Ectodermal cell (in vitro differentiated cells): ENCODE results near the gene ZNF609.

Source experiments
- H3K27ac ChIP-seq: 2 replicates; pipeline ENCODE4 v1.7.0; 2013; ENCODE audit warnings: mild to moderate bottlenecking, low read depth, low read length; ENCODE audit not compliant: insufficient read depth, poor library complexity, severe bottlenecking
- H3K27me3 ChIP-seq: 2 replicates; pipeline ENCODE4 v1.7.0; 2013; ENCODE audit warnings: mild to moderate bottlenecking, low read length; ENCODE audit not compliant: insufficient read depth, control insufficient read depth, poor library complexity, severe bottlenecking
- H3K36me3 ChIP-seq: one replicate; pipeline ENCODE4 v1.7.0; 2013; ENCODE audit warnings: low read length; ENCODE audit not compliant: control insufficient read depth, insufficient read depth
- H3K4me1 ChIP-seq: one replicate; pipeline ENCODE4 v1.7.0; 2013; ENCODE audit warnings: low read length; ENCODE audit not compliant: control insufficient read depth, insufficient read depth
- H3K4me3 ChIP-seq: 2 replicates; pipeline ENCODE4 v1.7.0; 2013; ENCODE audit warnings: low read depth, low read length, control low read depth; ENCODE audit not compliant: insufficient read depth
- H3K9me3 ChIP-seq: 2 replicates; pipeline ENCODE4 v1.7.0; 2013; ENCODE audit warnings: mild to moderate bottlenecking, low read length, moderate library complexity; ENCODE audit not compliant: control insufficient read depth
- WGBS, 2 experiments: methylation state at CpG; one replicate each; pipeline ENCODE4 v1.1.7; 2013; ENCODE audit warnings: missing lambda C conversion rate in 2 of 2; 5-methylcytosine and 5-hydroxymethylcytosine counted together

Gene ZNF609

GRCh38 chr15:64455961-64456371 lies 4.4 kb upstream of the ZNF609 start:
- no peaks in the 10 kb centered on the region for H3K36me3 ChIP-seq
- H3K4me3 ChIP-seq = no peak overlapping the region
- 83 to 96% methylated on average over 3 of the region's 3 CpGs for WGBS, 2 experiments
- no peaks in the 10 kb centered on the region for H3K27me3 ChIP-seq
- peak overlapping the region; percentile 39 for H3K27ac ChIP-seq
- H3K4me1 ChIP-seq = peaks cover 62% of the 10 kb centered on the region
- no peaks in the 10 kb centered on the region for H3K9me3 ChIP-seq

- peaks cover 62% of the 10 kb centered on the region for H3K4me1 ChIP-seq
Measured at GRCh38 chr15:64456634-64457108, 3.7 kb upstream of the ZNF609 start.

GRCh38 chr15:64459066-64459781 lies 1.2 kb upstream of the ZNF609 start:
- Histone ChIP-seq H3K4me1 (peaks cover 62% of the 10 kb centered on the region), H3K4me3 (no peak overlapping the region), H3K27ac (no peak overlapping the region), H3K27me3 (no peaks in the 10 kb centered on the region), H3K36me3 (no peaks in the 10 kb centered on the region), H3K9me3 (no peaks in the 10 kb centered on the region)
- 82% methylated on average over 3 of the region's 3 CpGs for WGBS, 2 experiments

More at GRCh38 chr15:64456634-64457108, 3.7 kb upstream of the ZNF609 start:
- Histone ChIP-seq H3K27me3 (no peaks in the 10 kb centered on the region), H3K4me3 (no peak overlapping the region), H3K36me3 (no peaks in the 10 kb centered on the region), H3K9me3 (no peaks in the 10 kb centered on the region), H3K27ac (peak overlapping the region; percentile 39)
- WGBS, 2 experiments = 93 to 100% methylated on average over 1 of the region's 1 CpG

DNA sequence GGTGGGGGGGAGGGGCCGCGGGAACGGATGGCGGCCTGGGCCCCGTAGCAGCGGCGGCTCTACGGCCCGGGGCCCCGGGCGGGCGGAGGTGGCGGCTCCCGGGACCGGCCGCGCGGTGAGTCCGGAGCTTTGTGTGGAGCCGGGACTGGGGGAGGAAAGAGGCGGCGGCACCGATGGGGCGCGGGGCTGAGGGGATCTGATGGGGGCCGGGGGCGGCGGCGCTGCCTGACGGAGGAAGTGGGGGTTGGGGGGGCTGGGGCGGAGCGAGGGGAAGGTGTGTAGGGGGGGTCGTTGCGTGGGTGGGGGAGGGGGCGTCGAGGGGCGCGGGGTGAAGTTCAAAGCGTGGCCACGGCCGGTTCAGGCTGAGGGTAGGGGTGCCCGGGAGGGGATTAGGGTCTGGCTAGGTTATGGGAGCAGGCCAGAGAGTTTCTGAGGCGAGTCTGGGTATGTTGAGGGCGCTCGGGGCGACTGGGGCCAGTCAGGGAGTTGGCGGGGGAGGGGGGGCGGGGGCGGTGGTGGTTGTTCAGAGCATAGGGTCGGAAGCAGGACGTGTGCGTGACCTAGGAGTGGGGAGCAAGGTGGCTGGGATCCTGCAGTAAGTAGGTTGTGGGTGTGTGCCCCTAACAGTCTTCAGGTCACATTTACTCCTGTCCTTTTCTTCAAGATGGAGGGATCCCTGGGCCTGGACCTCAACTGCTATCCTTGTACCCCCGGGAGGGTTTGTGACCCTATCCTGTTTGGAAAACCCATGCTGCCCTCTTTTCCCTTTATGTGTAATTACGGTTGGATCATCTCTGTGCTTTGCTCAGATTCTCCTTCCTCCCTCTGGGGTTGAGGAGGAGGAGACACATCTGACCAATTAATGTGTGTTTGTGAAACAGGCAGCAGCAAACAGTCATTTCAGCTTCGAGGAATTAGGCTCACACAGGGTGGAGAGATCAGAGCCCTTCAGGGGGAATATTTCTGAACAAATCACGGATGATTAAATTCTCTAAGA lies 644 bp downstream of the ZNF609 start:
- no peaks in the 10 kb centered on the region for H3K36me3 ChIP-seq
- H3K27ac ChIP-seq = peak overlapping the region; percentile 80
- WGBS, 2 experiments = 1% methylated on average over 45 to 50 of the region's 56 CpGs
- no peaks in the 10 kb centered on the region for H3K9me3 ChIP-seq
- H3K4me1 ChIP-seq = peaks cover 60% of the 10 kb centered on the region
- no peaks in the 10 kb centered on the region for H3K27me3 ChIP-seq
- peak overlapping the region; percentile 60 for H3K4me3 ChIP-seq

- Histone ChIP-seq H3K4me3 (peak overlapping the region; percentile 60), H3K27ac (peak overlapping the region; percentile 80), H3K9me3 (no peaks in the 10 kb centered on the region), H3K27me3 (no peaks in the 10 kb centered on the region), H3K4me1 (peaks cover 60% of the 10 kb centered on the region), H3K36me3 (no peaks in the 10 kb centered on the region)
- WGBS, 2 experiments = 0 to 1% methylated on average over 5 of the region's 5 CpGs
Measured at GRCh38 chr15:64461721-64462162, 1.4 kb downstream of the ZNF609 start.

GRCh38 chr15:64462492-64462891 lies 2.1 kb downstream of the ZNF609 start:
- Histone ChIP-seq H3K9me3 (no peaks in the 10 kb centered on the region), H3K36me3 (no peaks in the 10 kb centered on the region), H3K4me1 (peaks cover 57% of the 10 kb centered on the region), H3K27ac (peak overlapping the region; percentile 80), H3K27me3 (no peaks in the 10 kb centered on the region), H3K4me3 (no peak overlapping the region)

- Histone ChIP-seq H3K4me3 (no peak overlapping the region), H3K27me3 (no peaks in the 10 kb centered on the region), H3K9me3 (no peaks in the 10 kb centered on the region), H3K4me1 (peaks cover 43% of the 10 kb centered on the region), H3K27ac (no peak overlapping the region), H3K36me3 (no peaks in the 10 kb centered on the region)
- WGBS, 2 experiments = 77 to 87% methylated on average over 2 to 3 of the region's 3 CpGs
Measured at GRCh38 chr15:64464276-64465005, 4.1 kb downstream of the ZNF609 start.

- Histone ChIP-seq H3K27ac (peak overlapping the region; percentile 30), H3K27me3 (no peaks in the 10 kb centered on the region), H3K36me3 (no peaks in the 10 kb centered on the region), H3K9me3 (no peaks in the 10 kb centered on the region), H3K4me1 (peaks cover 39% of the 10 kb centered on the region), H3K4me3 (no peak overlapping the region)
- WGBS, 2 experiments = 76 to 78% methylated on average over 4 of the region's 4 CpGs
Measured at GRCh38 chr15:64466408-64467141, 6.2 kb downstream of the ZNF609 start.

DNA sequence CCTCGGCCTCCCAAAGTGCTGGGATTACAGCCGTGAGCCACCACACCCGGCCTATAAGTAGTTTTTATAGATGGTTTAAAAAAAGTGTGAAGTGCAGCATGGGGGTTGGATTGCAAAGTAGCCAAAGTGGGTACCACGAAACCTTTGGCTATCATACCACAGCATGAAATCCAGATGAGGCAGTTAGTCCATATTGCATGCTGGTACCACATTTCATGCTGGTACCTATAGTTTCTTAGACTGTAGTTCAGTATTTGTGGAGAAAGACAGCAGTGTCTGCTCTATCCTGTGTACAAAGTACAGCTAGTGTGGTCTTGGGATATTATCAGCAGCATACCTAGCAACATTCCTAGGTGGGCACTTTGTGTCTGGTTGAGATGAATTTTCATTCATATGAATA lies 11.8 kb downstream of the ZNF609 start:
- Histone ChIP-seq H3K27me3 (no peaks in the 10 kb centered on the region), H3K4me3 (no peak overlapping the region), H3K9me3 (no peaks in the 10 kb centered on the region), H3K36me3 (no peaks in the 10 kb centered on the region), H3K4me1 (peaks cover 12% of the 10 kb centered on the region), H3K27ac (no peak overlapping the region)
- 93 to 97% methylated on average over 4 of the region's 4 CpGs for WGBS, 2 experiments
